Fibroblast of pulmonary artery (primary cell): ENCODE data around the gene TAF3.

Experiments used
- DNase-seq: peaks from one replicate; pipeline ENCODE4 v3.0.0-alpha.2; 2010; ENCODE audit warnings: low read depth
- H3K4me3 ChIP-seq: replicated peaks from 2 replicates; pipeline ENCODE4 v1.5.1; 2011; ENCODE audit warnings: low read depth, mild to moderate bottlenecking, control low read depth, low read length, moderate library complexity
- TF ChIP-seq, protein P1 (sequence below): IDR thresholded peaks from 2 replicates; pipeline ENCODE4 v1.5.1; 2011; ENCODE audit warnings: mild to moderate bottlenecking, control low read depth, low read length, inconsistent platforms; ENCODE audit errors: missing control alignments

TAF3 gene

DNA sequence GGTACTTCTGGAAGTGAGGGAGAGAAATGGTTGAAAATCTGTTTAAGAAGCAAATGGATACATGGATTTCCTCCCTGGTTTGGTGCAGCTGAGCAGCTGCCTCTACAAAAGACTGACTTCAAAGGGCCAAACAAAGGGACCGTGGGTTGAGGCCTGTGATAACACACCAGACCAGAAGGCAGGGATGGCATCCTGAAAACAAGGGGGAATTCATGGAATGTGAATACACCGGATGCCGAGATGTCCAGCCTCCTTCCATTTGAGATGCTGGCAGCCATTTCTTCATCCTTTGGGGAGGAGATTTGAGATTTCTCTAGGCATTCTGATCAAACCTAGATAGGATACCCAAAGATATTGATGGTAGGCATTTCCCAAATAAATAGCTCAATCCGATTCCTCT is 36.9 kb downstream of the TAF3 start:
- no peak for DNase-seq
- no peak overlapping the region for H3K4me3 ChIP-seq
- TF ChIP-seq, protein P1, sequence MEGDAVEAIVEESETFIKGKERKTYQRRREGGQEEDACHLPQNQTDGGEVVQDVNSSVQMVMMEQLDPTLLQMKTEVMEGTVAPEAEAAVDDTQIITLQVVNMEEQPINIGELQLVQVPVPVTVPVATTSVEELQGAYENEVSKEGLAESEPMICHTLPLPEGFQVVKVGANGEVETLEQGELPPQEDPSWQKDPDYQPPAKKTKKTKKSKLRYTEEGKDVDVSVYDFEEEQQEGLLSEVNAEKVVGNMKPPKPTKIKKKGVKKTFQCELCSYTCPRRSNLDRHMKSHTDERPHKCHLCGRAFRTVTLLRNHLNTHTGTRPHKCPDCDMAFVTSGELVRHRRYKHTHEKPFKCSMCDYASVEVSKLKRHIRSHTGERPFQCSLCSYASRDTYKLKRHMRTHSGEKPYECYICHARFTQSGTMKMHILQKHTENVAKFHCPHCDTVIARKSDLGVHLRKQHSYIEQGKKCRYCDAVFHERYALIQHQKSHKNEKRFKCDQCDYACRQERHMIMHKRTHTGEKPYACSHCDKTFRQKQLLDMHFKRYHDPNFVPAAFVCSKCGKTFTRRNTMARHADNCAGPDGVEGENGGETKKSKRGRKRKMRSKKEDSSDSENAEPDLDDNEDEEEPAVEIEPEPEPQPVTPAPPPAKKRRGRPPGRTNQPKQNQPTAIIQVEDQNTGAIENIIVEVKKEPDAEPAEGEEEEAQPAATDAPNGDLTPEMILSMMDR, result no peak

DNA sequence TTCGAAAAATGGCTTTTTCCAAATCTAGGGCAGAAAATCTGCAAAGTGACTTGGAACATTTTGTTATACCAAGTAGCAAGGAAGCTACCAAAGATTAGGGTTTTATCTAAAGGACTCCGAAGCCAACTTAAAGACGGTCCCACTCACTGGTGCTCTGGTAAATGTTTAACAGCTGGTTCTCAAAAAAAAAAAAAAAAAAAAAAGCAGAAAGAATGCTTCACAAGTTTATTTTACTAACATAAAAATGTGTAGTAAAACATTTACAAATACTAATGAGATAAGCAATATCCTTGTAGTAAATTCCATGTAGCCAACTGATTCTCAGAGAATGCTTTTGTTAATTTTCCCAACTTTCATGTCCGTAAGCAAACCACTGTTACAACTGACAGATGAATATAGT is 38.4 kb downstream of the TAF3 start:
- peak overlapping the region; percentile 1 for H3K4me3 ChIP-seq
- no peak for DNase-seq
- TF ChIP-seq, protein P1, result no peak

DNA sequence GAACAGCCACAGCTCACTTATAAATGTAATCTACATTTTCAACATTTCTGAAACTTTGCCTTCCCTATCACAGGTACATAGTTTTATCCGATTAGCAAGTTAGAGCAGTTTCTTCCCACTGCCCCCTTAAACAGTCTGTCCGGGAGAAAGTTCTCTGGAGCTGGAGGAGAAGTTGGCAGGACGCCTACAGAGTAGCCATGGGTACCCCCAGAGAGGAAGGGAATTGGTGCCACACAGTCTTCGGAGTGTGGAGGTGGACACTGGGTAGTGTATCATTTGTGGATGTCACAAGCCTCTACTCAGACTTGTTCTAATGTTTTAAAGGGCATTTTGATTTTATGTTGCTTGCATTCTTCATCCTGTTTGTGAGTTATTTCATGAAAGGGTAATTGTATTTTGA is 39.0 kb downstream of the TAF3 start:
- no peak for DNase-seq
- H3K4me3 ChIP-seq, result peak overlapping the region; percentile 1
- TF ChIP-seq, protein P1, result no peak

DNA sequence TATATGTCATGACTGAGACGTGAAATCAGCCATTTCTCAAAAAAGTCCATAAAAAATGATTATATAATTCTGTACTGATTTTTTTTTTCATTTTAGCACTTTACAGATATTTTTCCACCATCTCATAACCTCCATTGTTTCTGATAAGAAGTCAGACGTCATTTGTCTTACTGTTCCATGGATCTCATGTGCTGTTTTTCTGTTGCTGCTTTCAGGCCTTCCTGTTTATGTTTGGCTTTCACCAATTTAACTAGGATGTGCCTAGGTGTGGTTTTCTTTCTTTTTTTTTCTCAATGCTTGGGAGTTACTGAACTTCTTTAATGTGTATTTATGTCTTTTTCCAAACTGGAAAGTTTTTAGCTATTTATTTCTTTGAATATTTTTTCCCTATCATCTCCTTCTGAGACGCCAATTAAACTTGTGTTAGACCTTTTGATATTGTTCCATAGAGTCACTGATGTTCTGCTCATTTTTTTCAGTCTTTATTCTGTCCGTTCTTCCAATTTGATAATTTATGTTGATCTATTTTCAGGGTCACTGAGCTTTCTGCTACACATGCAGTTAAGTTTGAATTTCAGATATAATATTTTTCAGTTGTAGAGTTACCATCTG is 43.3 kb downstream of the TAF3 start:
- no peak overlapping the region for H3K4me3 ChIP-seq
- DNase-seq, result no peak
- TF ChIP-seq, protein P1, result no peak

DNA sequence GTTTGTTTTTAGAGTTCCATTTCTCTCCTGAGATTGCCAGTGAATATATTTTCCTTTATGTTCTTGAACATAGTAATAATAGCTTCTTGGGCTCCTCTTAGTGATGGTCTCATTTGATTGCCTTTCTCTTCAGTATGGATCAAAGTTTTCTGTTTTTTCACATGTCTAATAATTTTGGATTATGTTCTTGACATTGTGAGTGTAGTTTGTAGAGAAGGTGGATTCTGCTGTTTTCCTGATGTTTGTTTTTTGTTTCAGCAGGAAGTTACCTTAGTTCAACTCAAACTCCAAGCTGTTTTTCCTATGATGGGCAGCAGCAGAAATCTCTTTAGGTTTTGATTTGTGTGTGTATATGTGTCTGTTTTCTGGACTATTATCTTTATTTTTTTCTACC is 43.8 kb downstream of the TAF3 start:
- no peak overlapping the region for H3K4me3 ChIP-seq
- no peak for DNase-seq
- TF ChIP-seq, protein P1, result no peak

DNA sequence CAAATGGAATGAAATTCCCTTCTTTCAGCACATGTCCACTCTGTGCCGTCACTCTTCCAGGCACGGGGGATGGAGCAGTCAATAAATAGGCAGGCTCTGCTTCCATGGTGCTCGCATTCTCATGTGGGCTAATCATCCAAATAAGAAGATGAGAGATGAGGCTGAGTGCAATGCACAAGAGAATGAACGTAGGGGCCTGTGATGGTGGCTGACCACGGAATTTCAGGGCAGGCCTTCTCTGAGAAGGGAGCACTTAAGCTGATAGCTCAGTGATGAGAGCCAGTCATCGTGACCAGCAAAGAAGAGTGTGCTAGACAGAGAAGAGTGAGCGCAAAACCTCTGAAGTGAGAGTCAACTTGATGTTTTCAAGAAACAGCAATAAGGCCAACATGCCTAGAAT is 47.9 kb downstream of the TAF3 start:
- TF ChIP-seq, protein P1, result no peak
- no peak for DNase-seq
- no peak overlapping the region for H3K4me3 ChIP-seq

DNA sequence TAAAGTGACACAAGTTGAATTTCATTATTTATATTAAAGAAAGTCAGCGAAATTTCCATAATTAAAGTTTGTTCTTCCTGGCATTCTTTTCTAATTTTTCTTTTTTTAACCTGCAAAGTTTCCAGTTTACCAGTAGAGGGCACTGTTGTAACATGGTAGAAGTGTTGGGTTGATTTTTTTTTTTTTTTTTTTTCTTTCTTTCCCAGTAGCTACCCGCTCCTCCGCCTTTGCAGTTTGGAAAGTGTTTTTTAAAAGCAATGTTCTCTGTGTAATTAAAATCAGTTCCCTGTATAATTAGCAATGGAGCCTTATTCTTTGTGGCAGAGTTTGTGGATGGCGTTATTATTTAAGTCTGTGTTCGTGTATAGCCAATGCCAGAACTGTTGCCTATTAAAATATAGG is 53.7 kb downstream of the TAF3 start:
- peak overlapping the region; percentile 49 for H3K4me3 ChIP-seq
- TF ChIP-seq, protein P1, result peak; percentile 67
- peak; percentile 35 for DNase-seq
